ENCODE results near the gene SRGAP2B.
"Not testable (repeated sequence)": the region's sequence is repeated elsewhere in the genome, so short reads cannot be mapped to it uniquely, and the experiment has no call there.

GRCh38 chr1:144985550-144986170 lies 109.5 kb downstream of the SRGAP2B start:
- TF ChIP-seq, protein P1, sequence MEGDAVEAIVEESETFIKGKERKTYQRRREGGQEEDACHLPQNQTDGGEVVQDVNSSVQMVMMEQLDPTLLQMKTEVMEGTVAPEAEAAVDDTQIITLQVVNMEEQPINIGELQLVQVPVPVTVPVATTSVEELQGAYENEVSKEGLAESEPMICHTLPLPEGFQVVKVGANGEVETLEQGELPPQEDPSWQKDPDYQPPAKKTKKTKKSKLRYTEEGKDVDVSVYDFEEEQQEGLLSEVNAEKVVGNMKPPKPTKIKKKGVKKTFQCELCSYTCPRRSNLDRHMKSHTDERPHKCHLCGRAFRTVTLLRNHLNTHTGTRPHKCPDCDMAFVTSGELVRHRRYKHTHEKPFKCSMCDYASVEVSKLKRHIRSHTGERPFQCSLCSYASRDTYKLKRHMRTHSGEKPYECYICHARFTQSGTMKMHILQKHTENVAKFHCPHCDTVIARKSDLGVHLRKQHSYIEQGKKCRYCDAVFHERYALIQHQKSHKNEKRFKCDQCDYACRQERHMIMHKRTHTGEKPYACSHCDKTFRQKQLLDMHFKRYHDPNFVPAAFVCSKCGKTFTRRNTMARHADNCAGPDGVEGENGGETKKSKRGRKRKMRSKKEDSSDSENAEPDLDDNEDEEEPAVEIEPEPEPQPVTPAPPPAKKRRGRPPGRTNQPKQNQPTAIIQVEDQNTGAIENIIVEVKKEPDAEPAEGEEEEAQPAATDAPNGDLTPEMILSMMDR (IDR thresholded peaks at IDR 0.05; ENCODE audit: extremely low read depth in 1 of 2, insufficient read depth in 1 of 2, low read depth in 1 of 2, low read length in 2 of 2), result not testable (repeated sequence)
- not testable (repeated sequence) for TF ChIP-seq GATA2 (IDR thresholded peaks at IDR 0.05; ENCODE audit: insufficient read depth, insufficient read length, low read depth, low read length); EZH2 (IDR thresholded peaks at IDR 0.05; ENCODE audit: borderline replicate concordance, low read depth, low read length, severe bottlenecking); MYC (IDR thresholded peaks at IDR 0.05; ENCODE audit: low read depth, low read length); POLR2A (IDR thresholded peaks at IDR 0.05; ENCODE audit: low read depth, low read length)

Data from endothelial cell of umbilical vein (primary cell).